ENCODE data around the gene SLC43A2. TPM values are rescaled to one million over a fixed set of nuclear protein-coding genes. Genes with fewer than 3 reads are reported as not detected.

SLC43A2 gene
- total RNA-seq, 1 experiment from 2014 or later = 12.9 TPM

GRCh38 chr17:1629504-1630310, 1.1 kb upstream of the SLC43A2 start:
- no peaks in the 10 kb centered on the region for H3K79me2 ChIP-seq (ENCODE audit: insufficient read depth, low read length)
- no peak overlapping the region for H4K5ac ChIP-seq (ENCODE audit: insufficient read length, low read depth, low read length)
- Mint-ChIP-seq H3K36me3 (ENCODE audit: insufficient read depth in 1 of 3, low read depth in 3 of 3) (peaks cover 0 to 3% (median 0%) of the 10 kb centered on the region in 3 experiments; a peak in 5 of 7 replicates), H3K27me3 (ENCODE audit: low read depth) (peaks cover 10% of the 10 kb centered on the region), H3K4me1 (peaks cover 24 to 28% of the 10 kb centered on the region in 2 experiments), H3K4me3 (peak overlapping the region; percentile 78 to 89), H3K9me3 (no peaks in the 10 kb centered on the region; a peak in 2 of 5 replicates), H3K27ac (no peak overlapping the region)
- peak; percentile 86 for DNase-seq
- H3K4me2 ChIP-seq (ENCODE audit: insufficient read depth, insufficient read length, low read length) = peak overlapping the region; percentile 69
- no peaks in the 10 kb centered on the region; the same call in 1 of the 2 replicates for H3K4me1 ChIP-seq (ENCODE audit: insufficient read depth, low read length)
- H4K91ac ChIP-seq (ENCODE audit: insufficient read length, low read depth, low read length) = no peak overlapping the region
- H2BK12ac ChIP-seq (ENCODE audit: insufficient read length, low read depth, low read length) = no peak overlapping the region
- no peak overlapping the region for H2BK20ac ChIP-seq (ENCODE audit: low read depth, low read length, poor library complexity, severe bottlenecking)
- H2AFZ ChIP-seq (ENCODE audit: low read length) = no peak overlapping the region
- no peak overlapping the region for H3K27ac ChIP-seq (ENCODE audit: insufficient read length, low read depth, low read length)
- no peak overlapping the region for H3T11ph ChIP-seq (ENCODE audit: low read length)
- H2BK120ac ChIP-seq (ENCODE audit: low read depth, low read length, poor library complexity, severe bottlenecking) = no peak overlapping the region
- H4K8ac ChIP-seq (replicated peaks; ENCODE audit: insufficient read length, low read depth, low read length) = no peak overlapping the region
- H3K56ac ChIP-seq (ENCODE audit: insufficient read length, low read depth, low read length) = no peak overlapping the region
- TF ChIP-seq CTCF (conservative IDR thresholded peaks at IDR 0.05) = peak; percentile 72
- H3K9me3 ChIP-seq (ENCODE audit: control insufficient read depth, low read depth, low read length) = no peaks in the 10 kb centered on the region
- no CpG with 5 or more reads among the region's 45 CpGs for WGBS (ENCODE audit: extremely low coverage, insufficient read length, low lambda C conversion rate)
- H3K4ac ChIP-seq (ENCODE audit: low read depth, low read length) = no peak overlapping the region
- H2BK15ac ChIP-seq (ENCODE audit: low read depth, low read length) = no peak overlapping the region
- peak overlapping the region; percentile 15 for H3K9ac ChIP-seq (ENCODE audit: extremely low read depth, insufficient read length, low read length)
- no peak overlapping the region for H3K23ac ChIP-seq (ENCODE audit: insufficient read length, low read depth, low read length)
- no peaks in the 10 kb centered on the region for H3K27me3 ChIP-seq (ENCODE audit: insufficient read depth, low read length)
- no peak overlapping the region for H2BK5ac ChIP-seq (ENCODE audit: insufficient read length, low read length)
- no peak overlapping the region; the same call in 1 of the 2 replicates for H3K14ac ChIP-seq (ENCODE audit: insufficient read depth, low read length)
- H3K23me2 ChIP-seq (ENCODE audit: insufficient read length, low read depth, low read length, poor library complexity, severe bottlenecking) = peaks cover 17% of the 10 kb centered on the region
- H4K20me1 ChIP-seq (ENCODE audit: control insufficient read depth, insufficient read depth, insufficient read length) = no peaks in the 10 kb centered on the region
- no peak overlapping the region for H3K18ac ChIP-seq (ENCODE audit: insufficient read length, low read depth, low read length)
- no peaks in the 10 kb centered on the region for H3K79me1 ChIP-seq (ENCODE audit: insufficient read depth, low read depth, low read length, poor library complexity, severe bottlenecking)
- no peak overlapping the region for H2AK5ac ChIP-seq (ENCODE audit: insufficient read length, low read length)

All from H9 (cell line).